Common myeloid progenitor, CD34-positive (primary cell): ENCODE data around the gene PTPN5.
"Not testable (repeated sequence)": the region's sequence is repeated elsewhere in the genome, so short reads cannot be mapped to it uniquely, and the experiment has no call there.

Experiments
- CTCF ChIA-PET: fragments of 350-600 bp; sonication (Branson Sonifier 250); formaldehyde crosslinking; loops from one replicate; lab custom pipeline; 2021; ENCODE audit warnings: antibody characterized with exemption; lab: Charles Lee
- POLR2A ChIA-PET: fragments of 350-600 bp; sonication (Branson Sonifier 250); formaldehyde crosslinking; loops from one replicate; lab custom pipeline; 2021; ENCODE audit warnings: antibody characterized with exemption; lab: Charles Lee
- DNase-seq, 3 donors: peaks; one replicate each; pipeline versions ENCODE4 v3.0.0 to v3.0.0-alpha.2; 2013
- H3K27ac ChIP-seq, 2 experiments: 1 replicate in 1 of 2; 2 replicates in 1 of 2; pipeline ENCODE4 v1.7.0; 2013; ENCODE audit warnings: inconsistent platforms in 2 of 2, low read length in 2 of 2, mild to moderate bottlenecking in 2 of 2, low read depth in 1 of 2, moderate library complexity in 1 of 2; ENCODE audit not compliant: severe bottlenecking in 2 of 2, insufficient read depth in 1 of 2, poor library complexity in 1 of 2
- H3K27me3 ChIP-seq, 5 experiments: replicated peaks in 2 of 5; 1 replicate in 3 of 5; 2 replicates in 2 of 5; pipeline versions ENCODE4 v1.6.1 to v1.7.0; 2013; ENCODE audit warnings: low read length in 4 of 5, mild to moderate bottlenecking in 2 of 5, moderate library complexity in 2 of 5, inconsistent platforms in 1 of 5; ENCODE audit not compliant: insufficient read depth in 5 of 5, control insufficient read depth in 4 of 5
- H3K36me3 ChIP-seq, 4 experiments: 1 replicate in 2 of 4; 2 replicates in 2 of 4; pipeline versions ENCODE4 v1.6.1 to v1.7.0; 2013; ENCODE audit warnings: low read length in 3 of 4, control low read depth in 1 of 4, mild to moderate bottlenecking in 1 of 4; ENCODE audit not compliant: control insufficient read depth in 4 of 4, insufficient read depth in 4 of 4
- H3K4me1 ChIP-seq, 4 experiments: 1 replicate in 3 of 4; 2 replicates in 1 of 4; pipeline versions ENCODE4 v1.6.1 to v1.7.1; 2013; ENCODE audit warnings: low read length in 3 of 4, mild to moderate bottlenecking in 3 of 4, control low read depth in 1 of 4, inconsistent platforms in 1 of 4, moderate library complexity in 1 of 4; ENCODE audit not compliant: control insufficient read depth in 4 of 4, insufficient read depth in 4 of 4; ENCODE audit errors: control extremely low read depth in 1 of 4
- H3K4me3 ChIP-seq, 7 experiments: 1 replicate in 4 of 7; 2 replicates in 3 of 7; pipeline versions ENCODE4 v1.5.1 to v1.7.0; 2013; ENCODE audit warnings: mild to moderate bottlenecking in 7 of 7, low read length in 6 of 7, moderate library complexity in 6 of 7, inconsistent platforms in 2 of 7, low read depth in 2 of 7, control low read depth in 1 of 7; ENCODE audit not compliant: insufficient read depth in 4 of 7, control insufficient read depth in 1 of 7; ENCODE audit errors: extremely low read depth in 1 of 7
- H3K9me3 ChIP-seq, 5 experiments: 1 replicate in 4 of 5; 2 replicates in 1 of 5; pipeline versions ENCODE4 v1.6.1 to v1.7.1; 2013; ENCODE audit warnings: low read length in 4 of 5, mild to moderate bottlenecking in 2 of 5, inconsistent platforms in 1 of 5, low read depth in 1 of 5, moderate library complexity in 1 of 5; ENCODE audit not compliant: control insufficient read depth in 4 of 5, insufficient read depth in 2 of 5; ENCODE audit errors: control extremely low read depth in 1 of 5
- WGBS: methylation state at CpG from one replicate; pipeline ENCODE4 v1.1.5; 2013; ENCODE audit not compliant: insufficient coverage; 5-methylcytosine and 5-hydroxymethylcytosine counted together

The PTPN5 gene

GRCh38 chr11:18681949-18682348 is 109.6 kb downstream of the PTPN5 start:
- H3K27ac ChIP-seq, H3K4me1 ChIP-seq, CTCF ChIA-PET, DNase-seq, H3K9me3 ChIP-seq, H3K36me3 ChIP-seq, H3K27me3 ChIP-seq, H3K4me3 ChIP-seq, POLR2A ChIA-PET: not testable (repeated sequence)
- 100% methylated on average over 1 of the region's 1 CpG for WGBS
